GM19372 (cell line): ENCODE data around the gene PHTF1.
"Not testable (repeated sequence)": the region's sequence is repeated elsewhere in the genome, so short reads cannot be mapped to it uniquely, and the experiment has no call there.

Source experiments
- ATAC-seq: cut with Tn5 transposase; IDR thresholded peaks from one replicate; pipeline ENCODE4 v1.9.1; 2021; ENCODE audit warnings: mild to moderate bottlenecking, low read depth, moderate library complexity; ENCODE audit not compliant: unreplicated experiment

PHTF1 gene

GRCh38 chr1:113734357-113735055 is 24.8 kb downstream of the PHTF1 start:
- no peak for ATAC-seq

GRCh38 chr1:113732802-113733201 is 26.5 kb downstream of the PHTF1 start:
- ATAC-seq, result no peak

- no peak for ATAC-seq
Observed at GRCh38 chr1:113721010-113721409, 38.3 kb downstream of the PHTF1 start.

GRCh38 chr1:113718621-113719020 is 40.7 kb downstream of the PHTF1 start:
- not testable (repeated sequence) for ATAC-seq

GRCh38 chr1:113717506-113717905 is 41.8 kb downstream of the PHTF1 start:
- not testable (repeated sequence) for ATAC-seq

- ATAC-seq, result no peak
Observed at GRCh38 chr1:113714606-113715269, 44.5 kb downstream of the PHTF1 start.

- no peak for ATAC-seq
Observed at GRCh38 chr1:113701429-113701828, 57.9 kb downstream of the PHTF1 start.

GRCh38 chr1:113694910-113695309 is 64.4 kb downstream of the PHTF1 start:
- no peak for ATAC-seq

- ATAC-seq, result no peak
Observed at GRCh38 chr1:113692824-113693431, 66.4 kb downstream of the PHTF1 start.

- ATAC-seq, result no peak
Observed at GRCh38 chr1:113692342-113692741, 66.9 kb downstream of the PHTF1 start.

- no peak for ATAC-seq
Observed at GRCh38 chr1:113691184-113691583, 68.1 kb downstream of the PHTF1 start.

- no peak for ATAC-seq
Observed at GRCh38 chr1:113686891-113687618, 72.2 kb downstream of the PHTF1 start.

GRCh38 chr1:113684153-113684541 is 75.1 kb downstream of the PHTF1 start:
- no peak for ATAC-seq

GRCh38 chr1:113683384-113684152 is 75.7 kb downstream of the PHTF1 start:
- no peak for ATAC-seq

- no peak for ATAC-seq
Observed at GRCh38 chr1:113681596-113682337, 77.5 kb downstream of the PHTF1 start.

- ATAC-seq, result no peak
Observed at GRCh38 chr1:113678159-113678469, 81.2 kb downstream of the PHTF1 start.

GRCh38 chr1:113677250-113678158 is 81.8 kb downstream of the PHTF1 start:
- no peak for ATAC-seq

GRCh38 chr1:113676524-113676923 is 82.8 kb downstream of the PHTF1 start:
- no peak for ATAC-seq

GRCh38 chr1:113675302-113675701 is 84.0 kb downstream of the PHTF1 start:
- ATAC-seq, result no peak
